GM15510 (cell line): ENCODE measurements around the gene TMEM115.

ENCODE experiments used
- POLR2A ChIP-seq: IDR thresholded peaks from 3 replicates; pipeline ENCODE4 v1.6.1; 2011; ENCODE audit warnings: borderline replicate concordance; ENCODE audit not compliant: insufficient read length; ENCODE audit errors: extremely low read depth

Gene TMEM115

GRCh38 chr3:50370594-50370993 is 11.3 kb upstream of the TMEM115 start:
- no peak for TF ChIP-seq POLR2A

DNA sequence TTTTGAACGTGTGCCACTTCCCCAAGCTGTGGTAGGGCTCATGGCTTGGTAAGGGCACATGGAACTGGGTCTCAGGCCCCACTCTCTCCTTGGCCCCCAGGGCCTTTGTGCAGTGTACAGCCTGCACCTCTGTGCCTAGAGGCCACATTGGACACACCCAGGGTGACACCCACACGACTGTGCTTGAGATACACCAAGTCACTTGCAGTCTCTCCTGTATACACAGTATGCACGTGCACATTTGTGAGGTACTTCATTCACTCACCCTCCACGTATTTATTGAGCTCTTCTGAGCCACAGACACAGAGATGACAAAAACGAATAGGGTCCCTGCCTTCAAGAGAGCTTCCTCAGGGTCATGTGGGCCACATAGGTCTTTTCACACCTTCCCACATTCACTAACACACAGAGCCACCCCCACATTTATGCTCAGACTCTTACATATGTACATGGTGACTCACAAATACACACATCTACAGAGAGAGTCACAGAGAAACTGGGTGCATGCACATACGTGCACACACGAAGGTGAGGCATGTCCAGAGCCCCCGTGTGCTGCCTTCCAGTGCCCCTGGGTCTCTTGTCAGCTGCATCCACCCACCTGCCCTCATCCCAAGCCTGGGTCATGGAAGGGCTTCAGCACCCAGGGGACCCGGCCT is 9.8 kb upstream of the TMEM115 start:
- no peak for TF ChIP-seq POLR2A

- TF ChIP-seq POLR2A: no peak
These were observed 6.5 kb upstream of the TMEM115 start for GRCh38 chr3:50365842-50366220.

DNA sequence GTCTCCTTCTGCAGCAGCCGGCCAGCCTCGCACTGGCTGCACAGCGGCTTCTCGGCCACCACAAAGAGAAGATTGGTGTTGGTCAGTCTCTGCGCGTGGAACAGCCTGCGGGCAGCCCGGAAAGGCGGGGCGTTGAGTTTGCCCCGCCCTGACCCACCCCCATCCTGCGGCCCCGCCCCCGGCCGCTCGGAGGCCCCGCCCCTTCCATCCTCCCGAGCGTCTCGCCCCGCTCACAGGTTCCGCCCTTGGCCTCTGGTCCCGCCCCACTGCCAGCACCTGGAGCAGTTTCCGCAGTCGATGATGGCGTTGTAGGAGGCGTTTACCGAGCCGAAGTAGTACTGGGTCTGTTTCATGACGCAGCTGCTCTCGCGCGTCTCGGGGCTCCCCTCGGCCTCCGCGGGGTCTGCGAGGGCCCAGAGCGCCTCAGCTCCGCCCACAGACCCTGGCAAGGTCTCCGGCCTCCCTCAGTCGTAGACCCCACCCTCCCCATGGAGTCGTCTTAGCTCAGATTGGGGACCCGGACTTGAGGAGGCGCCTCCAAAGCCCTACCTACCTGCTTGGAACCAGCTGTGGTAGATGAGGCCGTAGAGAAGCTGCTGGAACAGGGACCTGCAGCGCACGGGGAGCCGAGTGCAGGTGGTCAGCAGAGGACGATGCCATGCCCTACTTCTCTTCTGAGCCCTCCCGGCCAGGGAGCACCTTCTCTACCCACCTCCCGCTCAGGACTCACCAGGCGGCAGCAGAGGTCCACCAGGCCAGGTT is 5.9 kb upstream of the TMEM115 start:
- peak; percentile 35 for TF ChIP-seq POLR2A

DNA sequence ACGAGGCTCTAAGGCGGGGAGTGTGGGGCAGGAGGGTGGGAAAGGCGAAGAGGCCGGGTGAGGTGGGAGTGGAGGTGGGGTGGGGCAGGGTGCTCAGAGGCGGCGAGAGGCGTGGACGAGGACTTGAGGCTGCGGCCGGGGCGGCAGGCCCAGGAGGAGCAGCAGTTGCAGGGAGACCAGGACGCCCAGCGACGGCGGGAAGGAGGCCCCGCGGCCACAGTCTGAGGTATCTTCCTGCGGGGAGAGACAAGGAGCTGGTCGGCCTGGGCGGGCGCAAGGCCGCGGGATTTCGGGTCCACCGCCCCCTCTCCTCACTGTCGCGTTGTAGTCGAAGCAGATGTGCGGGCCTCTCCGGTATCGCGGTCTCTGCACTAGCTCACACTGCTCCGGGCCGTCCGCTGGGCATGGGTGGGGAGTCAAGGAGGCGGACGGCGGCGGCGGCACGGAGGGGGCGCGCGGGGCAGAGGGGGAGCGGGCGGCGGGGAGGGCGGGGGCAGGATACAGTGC is 5.3 kb upstream of the TMEM115 start:
- no peak for TF ChIP-seq POLR2A

GRCh38 chr3:50359760-50360110 is 414 bp upstream of the TMEM115 start:
- no peak for TF ChIP-seq POLR2A

DNA sequence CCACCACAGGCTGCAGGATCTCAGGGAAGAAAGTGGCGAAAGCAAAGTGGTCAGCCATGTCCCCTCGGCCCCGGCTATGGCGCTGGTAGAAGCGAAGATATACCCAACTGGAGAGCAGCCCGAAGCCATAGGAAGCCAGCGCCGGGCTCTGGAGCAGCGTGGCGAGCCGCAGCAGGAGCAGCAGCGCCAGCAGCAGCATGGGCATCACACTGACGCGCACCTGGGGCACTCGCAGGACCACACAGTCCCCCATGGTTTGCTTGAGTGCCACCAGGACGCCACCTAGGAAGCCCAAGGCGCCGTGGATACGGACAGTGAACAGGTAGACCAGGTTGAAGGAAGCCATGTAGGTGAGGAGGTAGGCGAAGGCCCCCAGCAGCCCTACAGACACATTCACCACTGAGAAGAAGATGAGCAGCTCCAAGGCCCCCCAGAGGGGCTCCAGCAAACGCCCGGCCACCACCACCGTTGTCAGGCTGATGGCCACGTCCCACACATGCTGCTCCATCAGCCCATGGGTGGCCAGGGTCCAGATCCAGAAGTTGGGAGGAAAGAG is 888 bp downstream of the TMEM115 start:
- TF ChIP-seq POLR2A: no peak

- TF ChIP-seq POLR2A: no peak
These were observed 1.8 kb downstream of the TMEM115 start for GRCh38 chr3:50357481-50357880.

DNA sequence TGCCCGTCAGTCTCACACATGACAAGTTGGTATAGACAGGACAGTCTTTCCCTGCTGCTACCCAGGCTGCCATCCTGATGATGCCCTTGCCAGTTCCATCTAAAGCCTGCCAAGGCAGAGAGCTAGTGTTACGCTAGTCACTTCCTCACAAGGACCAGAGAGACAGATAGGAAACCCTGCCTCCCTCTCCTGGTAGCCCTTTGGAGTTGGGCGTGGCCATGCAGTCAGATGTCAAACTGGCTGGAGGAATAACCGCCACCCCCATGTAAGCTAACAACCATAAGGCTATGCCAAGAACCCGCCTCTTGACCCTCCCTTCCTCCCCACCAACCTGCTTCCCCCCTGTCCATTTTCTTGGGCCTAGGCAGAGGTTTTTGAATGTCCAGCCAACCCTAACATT is 2.8 kb downstream of the TMEM115 start:
- no peak for TF ChIP-seq POLR2A

- TF ChIP-seq POLR2A: no peak
These were observed 3.3 kb downstream of the TMEM115 start for GRCh38 chr3:50355829-50356552.

GRCh38 chr3:50354850-50355249 is 4.5 kb downstream of the TMEM115 start:
- TF ChIP-seq POLR2A: no peak

- TF ChIP-seq POLR2A: no peak
These were observed 5.0 kb downstream of the TMEM115 start for GRCh38 chr3:50354186-50354764.

- TF ChIP-seq POLR2A: no peak
These were observed 5.9 kb downstream of the TMEM115 start for GRCh38 chr3:50353245-50354004.

DNA sequence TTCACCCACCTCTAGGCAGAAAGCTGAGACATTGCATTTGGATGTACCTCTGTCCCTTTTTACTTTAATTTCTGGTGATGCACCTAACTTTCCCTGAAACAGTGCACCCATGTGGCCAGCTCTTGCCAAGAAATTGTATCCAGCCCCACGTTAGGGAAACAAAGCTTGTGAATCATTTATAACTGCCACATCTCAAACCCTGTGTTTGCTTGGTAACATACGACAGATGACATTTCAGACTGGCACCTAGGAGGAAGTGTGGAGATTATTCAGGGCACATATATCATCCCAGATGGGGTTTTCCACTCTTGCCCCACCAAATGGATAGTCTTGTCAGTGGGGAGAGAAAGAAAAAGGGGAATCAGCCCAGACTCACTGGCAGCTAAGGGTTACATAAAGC is 6.5 kb downstream of the TMEM115 start:
- no peak for TF ChIP-seq POLR2A
